Neuronal stem cell (in vitro differentiated cells): ENCODE results near the gene SMIM28.

Experiments
- DNase-seq: peaks from one replicate; pipeline ENCODE4 v3.0.0-alpha.2; 2013; ENCODE audit warnings: low spot score
- H2AFZ ChIP-seq: one replicate; pipeline ENCODE4 v1.6.1; 2013; ENCODE audit warnings: mild to moderate bottlenecking, low read length, inconsistent platforms
- H2AK5ac ChIP-seq: 2 replicates; pipeline ENCODE4 v1.6.1; 2013; ENCODE audit warnings: low read depth, mild to moderate bottlenecking, inconsistent platforms, low read length, moderate library complexity, mixed read lengths
- H2BK120ac ChIP-seq: 2 replicates; pipeline ENCODE4 v1.6.1; 2013; ENCODE audit warnings: low read depth, mild to moderate bottlenecking, inconsistent platforms, low read length, moderate library complexity, mixed read lengths
- H2BK12ac ChIP-seq: one replicate; pipeline ENCODE4 v1.6.1; 2013; ENCODE audit warnings: low read length, inconsistent platforms
- H2BK15ac ChIP-seq: 2 replicates; pipeline ENCODE4 v1.6.1; 2013; ENCODE audit warnings: mild to moderate bottlenecking, low read length, inconsistent platforms, mixed read lengths
- H2BK5ac ChIP-seq: one replicate; pipeline ENCODE4 v1.6.1; 2013; ENCODE audit warnings: inconsistent platforms, mild to moderate bottlenecking, low read length, moderate library complexity
- H3K14ac ChIP-seq: one replicate; pipeline ENCODE4 v1.6.1; 2013; ENCODE audit warnings: low read length, inconsistent platforms
- H3K18ac ChIP-seq: 2 replicates; pipeline ENCODE4 v1.6.1; 2013; ENCODE audit warnings: low read length, inconsistent platforms
- H3K23ac ChIP-seq: 2 replicates; pipeline ENCODE4 v1.6.1; 2013; ENCODE audit warnings: low read depth, mild to moderate bottlenecking, mixed read lengths, low read length, inconsistent platforms; ENCODE audit not compliant: poor library complexity
- H3K27ac ChIP-seq: replicated peaks from 3 replicates; pipeline ENCODE4 v1.5.1; 2013; ENCODE audit warnings: low read length, inconsistent platforms
- H3K27me3 ChIP-seq, 3 experiments: 2 replicates each; pipeline ENCODE4 v1.6.1; 2013; ENCODE audit warnings: low read length in 3 of 3, mild to moderate bottlenecking in 2 of 3, inconsistent platforms in 1 of 3, low read depth in 1 of 3, mixed read lengths in 1 of 3, moderate library complexity in 1 of 3; ENCODE audit not compliant: control insufficient read depth in 3 of 3, insufficient read depth in 3 of 3
- H3K36me3 ChIP-seq, 2 donors: replicated peaks in 1 of 2; 2 replicates each; pipeline ENCODE4 v1.6.1; 2013; ENCODE audit warnings: low read length in 2 of 2; ENCODE audit not compliant: control insufficient read depth in 2 of 2, insufficient read depth in 2 of 2
- H3K4ac ChIP-seq: 2 replicates; pipeline ENCODE4 v1.6.1; 2013; ENCODE audit warnings: inconsistent platforms, mild to moderate bottlenecking, low read length, moderate library complexity
- H3K4me1 ChIP-seq, 2 donors: 1 replicate in 1 of 2; 2 replicates in 1 of 2; pipeline ENCODE4 v1.6.1; 2013; ENCODE audit warnings: low read length in 2 of 2, low read depth in 1 of 2; ENCODE audit not compliant: control insufficient read depth in 2 of 2, insufficient read depth in 1 of 2
- H3K4me2 ChIP-seq: one replicate; pipeline ENCODE4 v1.6.1; 2013; ENCODE audit warnings: mild to moderate bottlenecking, low read length, inconsistent platforms; ENCODE audit not compliant: insufficient read depth, poor library complexity, severe bottlenecking
- H3K4me3 ChIP-seq, 2 donors: 2 replicates each; pipeline ENCODE4 v1.5.1; 2013; ENCODE audit warnings: low read length in 2 of 2, mild to moderate bottlenecking in 2 of 2, inconsistent platforms in 1 of 2, moderate library complexity in 1 of 2
- H3K79me1 ChIP-seq: one replicate; pipeline ENCODE4 v1.6.1; 2013; ENCODE audit warnings: low read depth, mild to moderate bottlenecking, inconsistent platforms, low read length, moderate library complexity
- H3K9ac ChIP-seq: one replicate; pipeline ENCODE4 v1.6.1; 2013; ENCODE audit warnings: mild to moderate bottlenecking, low read depth, low read length, inconsistent platforms; ENCODE audit not compliant: poor library complexity
- H3K9me3 ChIP-seq, 2 donors: replicated peaks in 1 of 2; 2 replicates each; pipeline versions ENCODE3 to v1.6.1; 2013; ENCODE audit warnings: low read length in 2 of 2, mild to moderate bottlenecking in 2 of 2, inconsistent platforms in 1 of 2, low read depth in 1 of 2, mixed read lengths in 1 of 2, moderate library complexity in 1 of 2; ENCODE audit not compliant: control insufficient read depth in 2 of 2, insufficient read depth in 1 of 2
- H4K8ac ChIP-seq: one replicate; pipeline ENCODE4 v1.6.1; 2013; ENCODE audit warnings: low read depth, mild to moderate bottlenecking, inconsistent platforms, low read length, moderate library complexity
- H4K91ac ChIP-seq: one replicate; pipeline ENCODE4 v1.6.1; 2013; ENCODE audit warnings: low read length, low read depth, mild to moderate bottlenecking, inconsistent platforms; ENCODE audit not compliant: poor library complexity
- whole genome bisulfite sequencing, 2 donors: extraction: QIAGEN DNeasy Blood & Tissue Kit; methylation state at CpG; one replicate each; pipeline ENCODE4 v1.1.7; 2013; ENCODE audit warnings: missing lambda C conversion rate in 2 of 2, mixed read lengths in 1 of 2; ENCODE audit not compliant: insufficient read length in 2 of 2, insufficient replicate concordance in 1 of 2; ENCODE audit errors: extremely low coverage in 2 of 2; 5-methylcytosine and 5-hydroxymethylcytosine counted together

Gene SMIM28

DNA sequence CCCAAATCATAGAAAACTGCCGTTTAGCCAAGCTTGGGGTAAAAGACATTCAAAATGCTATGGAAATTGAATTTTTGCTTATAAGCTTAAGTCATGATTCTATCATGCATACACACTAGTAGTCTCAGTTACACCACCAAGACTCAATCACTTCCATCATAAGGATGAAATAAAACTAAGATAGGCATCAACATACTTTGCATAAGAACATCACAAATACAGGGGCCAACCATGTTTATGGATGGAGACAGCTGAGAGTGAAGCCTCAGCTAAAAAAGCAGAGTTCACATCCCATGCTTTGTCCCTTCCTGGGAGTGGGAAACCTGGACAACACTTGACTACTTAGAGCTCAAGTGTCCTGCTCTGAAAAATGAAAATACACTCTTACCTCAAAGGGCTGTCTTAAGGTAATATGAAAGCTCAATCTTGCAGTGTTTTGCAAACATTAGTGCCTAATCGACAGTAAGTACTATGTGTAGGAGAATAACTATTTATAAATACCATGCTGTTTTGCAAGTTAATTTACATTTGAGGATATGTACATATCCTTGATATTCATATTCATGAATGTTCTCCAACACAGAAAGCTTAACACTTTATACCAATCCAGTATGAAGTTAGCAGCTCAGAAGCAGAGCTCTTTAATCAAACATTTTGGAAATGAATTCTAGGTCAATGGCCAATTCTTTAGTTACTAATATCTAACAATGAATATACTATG, 32.0 kb upstream of the SMIM28 start:
- Histone ChIP-seq H3K4me2 (no peak overlapping the region), H3K27ac (no peak overlapping the region), H3K9ac (no peak overlapping the region), H4K91ac (no peak overlapping the region), H2BK5ac (no peak overlapping the region), H3K27me3 (peaks cover 0 to 5% (median 0%) of the 10 kb centered on the region in 3 experiments), H3K79me1 (no peaks in the 10 kb centered on the region), H2BK12ac (no peak overlapping the region), H3K14ac (no peak overlapping the region), H3K23ac (no peak overlapping the region), H3K4me1 (no peaks in the 10 kb centered on the region), H2BK15ac (no peak overlapping the region), H3K4ac (no peak overlapping the region), H4K8ac (no peak overlapping the region), H2AK5ac (no peak overlapping the region), H2AFZ (no peak overlapping the region), H3K36me3 (no peaks in the 10 kb centered on the region), H3K18ac (no peak overlapping the region), H3K9me3 (no peaks in the 10 kb centered on the region), H2BK120ac (no peak overlapping the region), H3K4me3 (no peak overlapping the region)
- DNase-seq = no peak
- no CpG with 5 or more reads among the region's 2 CpGs for WGBS, 2 donors

DNA sequence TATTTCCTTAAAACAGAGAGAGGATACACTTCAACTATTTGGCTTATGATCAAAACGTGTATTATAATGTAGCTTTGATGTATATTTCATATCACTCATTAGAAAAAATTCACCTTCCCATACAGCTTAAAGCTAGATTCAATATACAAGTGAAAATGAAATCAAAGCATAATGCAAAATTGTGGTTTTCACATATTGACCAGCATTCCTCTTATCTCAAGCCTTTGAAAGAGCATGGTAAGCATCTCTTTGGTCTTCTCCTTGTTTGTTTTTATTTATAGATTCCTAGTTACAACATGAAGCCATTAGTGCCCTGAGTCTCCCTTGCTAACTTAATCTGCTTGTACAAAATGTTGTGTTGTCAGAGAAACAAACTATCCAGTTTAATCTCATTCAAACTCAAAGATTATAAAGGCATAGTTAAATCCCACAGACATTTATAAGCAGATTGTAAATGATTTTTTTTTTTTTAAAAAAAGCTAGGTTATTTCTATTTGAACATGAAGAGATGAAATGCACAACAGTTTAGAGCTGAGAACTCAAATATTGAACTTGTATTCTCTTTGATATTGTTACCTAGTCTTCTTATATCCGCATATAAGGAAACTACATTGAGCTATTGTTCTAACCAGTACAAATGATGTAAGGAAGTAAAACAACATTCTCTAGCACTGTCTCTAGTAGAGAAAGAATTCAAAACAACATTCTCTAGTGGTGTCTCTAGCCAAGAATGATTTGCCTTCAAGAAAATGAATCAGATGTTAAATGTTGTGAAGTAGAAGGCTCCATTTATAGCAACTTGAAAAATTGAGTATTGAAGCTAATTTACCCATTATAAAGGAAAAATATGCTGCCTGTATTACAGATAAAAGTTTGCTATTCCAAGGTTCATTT, 31.2 kb upstream of the SMIM28 start:
- DNase-seq = no peak
- no peak overlapping the region for H2AFZ ChIP-seq
- H2AK5ac ChIP-seq = no peak overlapping the region
- H3K4me1 ChIP-seq = no peaks in the 10 kb centered on the region
- H2BK120ac ChIP-seq = no peak overlapping the region
- H3K9me3 ChIP-seq = no peaks in the 10 kb centered on the region
- no peak overlapping the region for H3K4ac ChIP-seq
- no peak overlapping the region for H3K14ac ChIP-seq
- H3K79me1 ChIP-seq = no peaks in the 10 kb centered on the region
- H3K18ac ChIP-seq = no peak overlapping the region
- no CpG with 5 or more reads among the region's 2 CpGs for WGBS, 2 donors
- no peak overlapping the region for H2BK5ac ChIP-seq
- H2BK15ac ChIP-seq = no peak overlapping the region
- no peak overlapping the region for H3K9ac ChIP-seq
- no peak overlapping the region for H3K4me2 ChIP-seq
- peaks cover 0 to 5% (median 0%) of the 10 kb centered on the region in 3 experiments for H3K27me3 ChIP-seq
- no peaks in the 10 kb centered on the region for H3K36me3 ChIP-seq
- no peak overlapping the region for H3K27ac ChIP-seq
- H2BK12ac ChIP-seq = no peak overlapping the region
- H3K4me3 ChIP-seq = no peak overlapping the region
- no peak overlapping the region for H4K91ac ChIP-seq
- H4K8ac ChIP-seq = no peak overlapping the region
- H3K23ac ChIP-seq = no peak overlapping the region

DNA sequence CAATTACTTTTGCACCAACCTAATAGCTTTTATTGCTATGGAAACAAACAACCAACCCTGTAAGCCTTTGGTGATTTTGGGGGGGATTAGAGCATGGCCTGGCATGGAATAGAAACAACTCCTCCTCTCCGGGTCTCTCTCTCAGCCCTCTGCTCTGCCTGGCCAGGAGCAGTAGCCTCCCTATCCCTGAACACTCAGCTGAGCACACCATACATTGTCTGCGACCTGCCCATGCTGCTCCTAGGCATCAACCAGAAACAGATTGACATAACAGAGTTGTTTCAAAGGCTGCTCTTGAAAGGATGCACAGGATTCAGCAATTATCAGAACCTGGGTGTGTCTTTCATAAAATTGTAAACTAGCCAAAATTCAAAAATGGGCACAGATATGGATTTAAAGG, 29.8 kb upstream of the SMIM28 start:
- no CpG with 5 or more reads among the region's 2 CpGs for WGBS, 2 donors
- H2BK5ac ChIP-seq = no peak overlapping the region

DNA sequence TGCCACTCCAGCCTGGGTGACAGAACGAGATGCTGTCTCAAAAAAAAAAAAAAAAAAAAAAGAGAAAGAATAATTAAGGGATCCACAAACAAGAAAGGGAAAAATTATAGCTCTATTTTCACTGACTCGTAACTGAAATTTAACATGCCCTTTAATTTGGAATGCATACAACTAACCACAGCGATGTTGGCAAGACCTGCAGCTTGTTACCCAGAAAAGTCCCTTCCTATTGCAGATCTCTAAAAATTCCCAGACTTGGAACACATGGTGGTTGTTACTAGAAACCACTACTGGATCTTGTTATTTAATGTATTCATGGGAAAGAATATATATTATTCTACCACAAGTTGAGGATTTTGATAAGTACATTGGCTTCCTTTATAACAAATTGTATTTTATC, 27.8 kb upstream of the SMIM28 start:
- H3K36me3 ChIP-seq = no peaks in the 10 kb centered on the region
- no peak overlapping the region for H3K4me2 ChIP-seq
- H3K4me1 ChIP-seq = no peaks in the 10 kb centered on the region
- no peak overlapping the region for H3K27ac ChIP-seq
- no peak overlapping the region for H2BK12ac ChIP-seq
- peaks cover 0 to 8% (median 0%) of the 10 kb centered on the region in 3 experiments for H3K27me3 ChIP-seq
- no peak overlapping the region for H2BK15ac ChIP-seq
- H3K14ac ChIP-seq = no peak overlapping the region
- H3K4me3 ChIP-seq = no peak overlapping the region
- H3K9me3 ChIP-seq = no peaks in the 10 kb centered on the region
- no peak overlapping the region for H3K9ac ChIP-seq
- H2BK5ac ChIP-seq = no peak overlapping the region
- no peaks in the 10 kb centered on the region for H3K79me1 ChIP-seq
- H2AK5ac ChIP-seq = no peak overlapping the region
- no peak overlapping the region for H3K23ac ChIP-seq
- H4K91ac ChIP-seq = no peak overlapping the region
- H3K18ac ChIP-seq = no peak overlapping the region
- H2BK120ac ChIP-seq = no peak overlapping the region
- no peak overlapping the region for H3K4ac ChIP-seq
- no peak overlapping the region for H4K8ac ChIP-seq
- H2AFZ ChIP-seq = no peak overlapping the region
- no CpG with 5 or more reads among the region's 3 CpGs for WGBS, 2 donors
- DNase-seq = no peak

More for the DNA sequence above, 29.8 kb upstream of the SMIM28 start:
- Histone ChIP-seq H3K9me3 (no peaks in the 10 kb centered on the region), H3K4me1 (no peaks in the 10 kb centered on the region), H3K23ac (no peak overlapping the region), H3K14ac (no peak overlapping the region), H2AK5ac (no peak overlapping the region), H2BK12ac (no peak overlapping the region), H3K18ac (no peak overlapping the region), H2AFZ (no peak overlapping the region), H3K4me2 (no peak overlapping the region), H3K79me1 (no peaks in the 10 kb centered on the region), H3K4ac (no peak overlapping the region), H2BK120ac (no peak overlapping the region), H4K8ac (no peak overlapping the region), H4K91ac (no peak overlapping the region), H3K9ac (no peak overlapping the region), H3K4me3 (no peak overlapping the region), H3K27me3 (peaks cover 0 to 8% (median 0%) of the 10 kb centered on the region in 3 experiments), H3K27ac (no peak overlapping the region), H2BK15ac (no peak overlapping the region), H3K36me3 (no peaks in the 10 kb centered on the region)
- no peak for DNase-seq
